ENCODE data around the gene LUC7L2. TPM values are rescaled to one million over a fixed set of nuclear protein-coding genes. Genes with fewer than 3 reads are reported as not detected.
"Not testable (repeated sequence)": the region's sequence is repeated elsewhere in the genome, so short reads cannot be mapped to it uniquely, and the experiment has no call there.

The LUC7L2 gene
- total RNA-seq, 1 donor from 2014 or later = 50.6 TPM

GRCh38 chr7:139451638-139452037 lies 91.9 kb downstream of the LUC7L2 start:
- ATAC-seq = no peak

DNA sequence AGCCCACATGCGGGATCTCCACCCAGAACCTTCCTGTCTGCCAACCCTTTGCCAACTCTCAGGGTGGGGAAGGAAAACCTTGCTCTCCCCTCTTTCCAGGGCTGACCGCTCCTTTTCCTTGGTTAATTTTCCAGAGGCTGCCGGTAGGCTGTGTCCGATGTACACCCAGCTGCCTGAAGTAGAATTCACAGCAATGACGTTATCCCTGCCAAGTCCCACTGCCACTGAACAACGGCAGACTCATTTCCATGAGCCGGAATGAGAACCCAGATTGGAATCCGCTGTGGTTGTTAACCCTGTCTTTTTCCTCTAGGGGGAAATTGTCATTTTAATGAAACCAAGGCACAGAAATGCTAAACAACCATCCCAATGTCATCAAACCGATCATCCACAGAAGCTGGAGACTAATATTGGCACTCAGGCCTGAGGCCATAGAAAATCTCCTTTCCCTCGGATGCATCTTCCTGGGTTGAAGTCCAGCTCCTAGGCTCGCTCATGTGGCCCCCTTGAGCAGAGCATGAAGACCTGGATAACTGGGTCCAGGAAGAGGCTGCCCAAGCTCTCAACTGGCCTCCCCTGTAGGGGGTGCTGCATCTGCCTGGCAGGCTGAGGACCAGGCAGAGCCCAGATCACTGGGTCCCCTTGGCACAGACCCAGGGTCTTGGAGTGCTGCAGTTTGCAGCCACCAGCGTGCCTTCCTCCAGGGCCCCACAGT lies 93.4 kb downstream of the LUC7L2 start:
- no peak for ATAC-seq

- no peak for ATAC-seq
Measured at GRCh38 chr7:139453673-139454321, 94.1 kb downstream of the LUC7L2 start.

GRCh38 chr7:139455789-139456188 lies 96.1 kb downstream of the LUC7L2 start:
- ATAC-seq = no peak

GRCh38 chr7:139456511-139456910 lies 96.8 kb downstream of the LUC7L2 start:
- ATAC-seq = no peak

- ATAC-seq = peak; percentile 96
Measured at GRCh38 chr7:139457153-139457946, 97.7 kb downstream of the LUC7L2 start.

GRCh38 chr7:139463421-139463820 lies 103.7 kb downstream of the LUC7L2 start:
- not testable (repeated sequence) for ATAC-seq

DNA sequence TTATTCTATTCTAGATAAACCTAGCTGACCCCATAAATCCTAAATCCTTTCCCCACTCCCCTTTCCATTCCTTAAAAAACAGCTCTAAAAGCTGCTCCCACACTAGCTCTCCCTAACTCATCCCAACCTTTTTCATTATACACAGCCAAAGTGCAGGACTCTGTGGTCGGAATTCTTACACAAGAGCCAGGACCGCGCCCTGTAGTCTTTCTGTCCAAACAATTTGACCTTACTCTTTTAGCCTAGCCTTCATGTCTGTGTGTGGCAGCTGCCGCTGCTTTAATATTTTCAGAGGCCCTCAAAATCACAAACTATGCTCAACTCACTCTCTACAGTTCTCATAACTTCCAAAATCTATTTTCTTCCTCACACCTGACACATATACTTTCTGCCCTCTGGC lies 104.8 kb downstream of the LUC7L2 start:
- ATAC-seq = not testable (repeated sequence)

DNA sequence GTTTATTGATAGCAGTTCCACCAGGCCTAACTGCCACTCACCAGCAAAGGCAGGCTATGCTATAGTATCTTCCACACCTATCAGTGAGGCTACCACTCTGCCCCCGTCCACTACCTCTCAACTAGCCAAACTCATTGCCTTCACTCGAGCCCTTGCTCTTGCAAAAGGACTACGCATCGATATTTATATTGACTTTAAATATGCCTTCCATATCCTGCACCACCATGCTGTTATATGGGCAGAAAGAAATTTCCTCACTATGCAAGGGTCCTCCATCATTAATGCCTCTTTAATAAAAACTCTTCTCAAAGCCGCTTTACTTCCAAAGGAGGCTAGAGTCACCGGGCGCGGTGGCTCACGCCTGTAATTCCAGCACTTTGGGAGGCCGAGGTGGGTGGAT lies 105.4 kb downstream of the LUC7L2 start:
- not testable (repeated sequence) for ATAC-seq

- not testable (repeated sequence) for ATAC-seq
Measured at GRCh38 chr7:139467729-139468128, 108.0 kb downstream of the LUC7L2 start.

GRCh38 chr7:139468281-139468680 lies 108.6 kb downstream of the LUC7L2 start:
- not testable (repeated sequence) for ATAC-seq

- ATAC-seq = peak; percentile 23
Measured at GRCh38 chr7:139471740-139472353, 112.2 kb downstream of the LUC7L2 start.

Other genes starting within 250 kb of the LUC7L2 start
- 11.7 TPM for gene UBN2, start 128.7 kb upstream of the LUC7L2 start, total RNA-seq
- gene FMC1, start 18.6 kb upstream of the LUC7L2 start, total RNA-seq = 9.6 TPM
- 7.9 TPM for gene KLRG2, start 123.8 kb downstream of the LUC7L2 start, total RNA-seq
- gene CLEC2L, start 163.8 kb downstream of the LUC7L2 start, total RNA-seq = not detected

Measured in esophagus mucosa (tissue), 1 donor.